HG03439 (cell line): ENCODE measurements around the gene REXO1.

Source experiments
- ATAC-seq: cut with Tn5 transposase; IDR thresholded peaks from one replicate; pipeline ENCODE4 v1.9.1; 2021; ENCODE audit warnings: mild to moderate bottlenecking, moderate library complexity; ENCODE audit not compliant: unreplicated experiment

REXO1 gene

DNA sequence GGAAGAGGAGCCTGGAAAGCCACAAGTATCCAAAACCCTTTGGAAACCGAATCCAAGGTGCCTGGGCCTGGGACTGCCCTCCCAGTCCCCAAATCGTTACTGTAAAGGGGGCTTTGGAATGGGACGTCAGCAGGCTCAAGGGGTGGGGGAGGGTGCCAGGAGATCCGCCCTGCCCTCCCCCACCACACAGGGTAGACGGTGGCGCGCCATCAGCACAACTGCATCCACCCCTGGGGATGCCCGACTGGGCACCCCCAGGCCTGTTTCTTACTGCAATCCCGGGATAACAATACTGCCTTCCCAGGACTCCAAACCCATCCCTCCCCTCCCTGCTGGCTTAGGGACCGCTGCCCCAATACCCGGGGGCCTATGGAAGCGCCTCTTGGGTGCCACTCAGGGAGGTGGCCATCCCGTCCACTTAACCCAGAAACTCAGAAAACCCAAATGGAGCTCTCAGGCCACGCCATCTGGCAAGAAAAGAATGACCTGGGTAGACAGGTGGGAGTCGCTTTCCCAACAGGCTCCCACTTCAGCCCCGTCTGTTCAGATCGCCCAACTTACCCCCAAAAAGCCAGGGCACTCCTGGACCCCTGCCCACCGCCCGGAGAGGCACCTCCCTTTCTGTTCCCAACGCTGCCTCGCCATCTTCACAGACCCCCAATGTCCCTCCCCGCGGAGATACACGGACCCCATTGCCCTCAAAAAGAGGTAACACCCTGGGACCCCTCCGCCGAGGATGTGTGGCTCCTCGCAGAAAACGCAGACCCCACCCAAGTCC is 12.7 kb upstream of the REXO1 start:
- ATAC-seq = no peak

DNA sequence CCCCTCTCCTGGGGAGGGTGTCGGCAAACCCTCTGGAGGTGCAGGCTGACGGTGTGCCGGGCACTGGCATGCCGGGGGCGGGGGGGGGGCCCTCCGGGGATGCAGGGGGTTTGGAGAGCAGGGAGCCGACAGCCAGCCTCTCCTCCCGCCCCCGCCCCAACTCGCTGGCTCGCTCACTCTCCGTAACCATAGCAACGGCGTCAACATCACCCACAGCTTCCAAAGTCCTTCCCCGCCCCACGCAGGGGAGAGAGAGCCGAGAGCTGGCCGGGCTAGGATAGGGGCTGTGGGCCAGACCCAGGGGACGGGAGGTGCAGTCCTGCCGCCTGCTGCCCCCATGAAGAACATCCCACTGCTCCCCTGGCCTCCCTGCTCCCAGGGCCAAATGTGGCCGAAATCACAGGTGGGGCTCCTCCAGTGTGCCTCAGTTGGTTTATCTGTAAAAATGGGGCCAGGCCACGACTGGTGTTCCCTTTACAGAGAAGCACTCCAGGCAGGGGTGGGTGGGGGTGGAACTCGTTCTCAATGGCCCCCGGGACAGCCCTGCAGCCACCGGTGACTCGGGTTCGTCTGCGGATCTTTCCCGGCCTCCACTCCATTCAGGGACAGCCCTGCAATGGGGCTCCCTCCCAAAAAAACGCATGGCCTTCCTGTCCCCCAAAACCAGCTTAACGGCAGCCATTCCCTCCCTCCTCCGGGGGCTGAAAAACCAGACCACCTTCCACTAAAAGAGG is 11.9 kb upstream of the REXO1 start:
- ATAC-seq = no peak

DNA sequence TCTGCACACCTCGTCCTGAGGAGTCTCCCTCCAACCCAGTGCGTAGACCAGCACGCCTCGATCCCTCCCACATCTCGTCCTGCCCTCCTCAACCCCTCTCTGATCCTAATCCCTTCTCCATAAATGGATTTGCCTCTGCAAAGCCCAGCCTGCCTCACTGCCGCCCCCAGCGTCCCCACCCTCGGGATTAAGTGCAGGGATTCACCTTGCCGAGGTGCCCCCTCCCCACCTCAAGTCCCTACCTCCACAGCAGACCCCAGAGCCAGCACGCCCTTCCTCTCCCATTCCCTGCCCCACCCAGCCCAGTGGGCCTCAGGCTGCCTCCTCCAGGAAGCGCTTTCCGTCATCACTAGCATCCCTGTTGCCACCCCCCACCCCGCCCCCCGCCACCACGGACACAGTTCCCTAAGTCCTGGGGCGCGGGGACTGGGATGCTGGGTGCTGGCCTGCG is 11.1 kb upstream of the REXO1 start:
- no peak for ATAC-seq

DNA sequence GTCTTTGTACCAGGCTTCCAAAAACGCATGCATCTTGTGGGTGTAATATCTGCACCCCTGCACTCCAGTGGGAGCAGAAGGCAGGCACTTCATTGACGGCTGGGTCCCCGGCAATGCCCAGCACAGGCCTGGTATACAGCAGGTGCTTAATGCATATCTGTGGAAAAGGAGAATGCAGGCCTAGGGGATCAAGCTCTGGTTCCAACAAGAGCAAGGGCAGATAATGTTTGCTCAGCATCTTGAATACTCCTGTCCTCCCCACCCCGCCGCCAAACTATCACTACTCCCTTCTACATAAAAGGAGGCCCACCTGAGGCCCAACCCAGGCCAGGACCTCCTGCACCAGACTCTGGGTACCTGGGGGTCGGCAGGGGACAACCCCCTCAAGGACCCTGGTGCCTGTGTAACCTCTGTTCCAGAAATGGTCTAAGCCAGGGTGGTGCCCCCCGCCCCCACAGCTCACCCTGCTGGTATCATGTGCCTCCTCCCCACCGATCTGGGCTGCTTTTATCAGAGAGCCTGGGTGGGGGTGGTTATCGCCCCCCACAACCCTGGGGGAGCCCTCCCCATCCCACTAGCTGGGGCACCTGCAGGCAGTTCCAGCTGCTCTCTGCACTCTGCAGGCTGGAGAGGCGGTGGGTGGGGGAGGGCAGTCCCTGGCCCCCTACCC is 10.3 kb upstream of the REXO1 start:
- no peak for ATAC-seq

DNA sequence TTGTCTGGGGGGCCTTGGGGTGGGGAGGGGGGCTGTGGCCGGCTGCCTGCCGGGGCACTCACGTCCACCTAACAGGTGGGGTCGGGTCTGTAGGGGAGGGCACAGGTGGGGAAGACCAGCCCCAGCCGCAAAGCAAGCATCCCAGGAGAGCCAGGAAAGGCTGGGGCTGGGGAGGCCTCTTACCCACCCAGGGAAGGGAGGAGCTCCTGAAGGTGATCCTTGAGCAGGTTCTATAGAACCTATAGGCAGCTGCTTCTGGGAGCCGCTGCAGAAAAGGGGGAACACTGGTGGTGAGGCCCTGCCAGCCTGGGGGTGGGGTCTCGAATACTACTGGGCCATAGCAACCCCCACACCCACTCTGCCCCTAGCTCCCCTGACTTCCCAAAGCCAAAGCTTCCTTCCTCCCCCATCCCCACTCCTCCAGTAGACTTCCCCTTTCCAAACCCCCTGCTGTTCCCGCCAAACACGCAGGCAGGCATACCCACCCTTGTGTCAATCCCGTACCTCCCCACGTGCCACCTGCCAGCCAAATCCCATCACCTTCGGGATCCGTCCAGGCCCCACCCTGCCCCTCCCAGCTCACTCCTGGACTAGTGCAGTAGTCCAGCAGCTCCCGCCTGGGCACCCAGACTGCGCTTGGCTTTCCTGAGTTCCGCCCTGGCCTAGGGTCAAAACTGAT is 9.5 kb upstream of the REXO1 start:
- no peak for ATAC-seq

DNA sequence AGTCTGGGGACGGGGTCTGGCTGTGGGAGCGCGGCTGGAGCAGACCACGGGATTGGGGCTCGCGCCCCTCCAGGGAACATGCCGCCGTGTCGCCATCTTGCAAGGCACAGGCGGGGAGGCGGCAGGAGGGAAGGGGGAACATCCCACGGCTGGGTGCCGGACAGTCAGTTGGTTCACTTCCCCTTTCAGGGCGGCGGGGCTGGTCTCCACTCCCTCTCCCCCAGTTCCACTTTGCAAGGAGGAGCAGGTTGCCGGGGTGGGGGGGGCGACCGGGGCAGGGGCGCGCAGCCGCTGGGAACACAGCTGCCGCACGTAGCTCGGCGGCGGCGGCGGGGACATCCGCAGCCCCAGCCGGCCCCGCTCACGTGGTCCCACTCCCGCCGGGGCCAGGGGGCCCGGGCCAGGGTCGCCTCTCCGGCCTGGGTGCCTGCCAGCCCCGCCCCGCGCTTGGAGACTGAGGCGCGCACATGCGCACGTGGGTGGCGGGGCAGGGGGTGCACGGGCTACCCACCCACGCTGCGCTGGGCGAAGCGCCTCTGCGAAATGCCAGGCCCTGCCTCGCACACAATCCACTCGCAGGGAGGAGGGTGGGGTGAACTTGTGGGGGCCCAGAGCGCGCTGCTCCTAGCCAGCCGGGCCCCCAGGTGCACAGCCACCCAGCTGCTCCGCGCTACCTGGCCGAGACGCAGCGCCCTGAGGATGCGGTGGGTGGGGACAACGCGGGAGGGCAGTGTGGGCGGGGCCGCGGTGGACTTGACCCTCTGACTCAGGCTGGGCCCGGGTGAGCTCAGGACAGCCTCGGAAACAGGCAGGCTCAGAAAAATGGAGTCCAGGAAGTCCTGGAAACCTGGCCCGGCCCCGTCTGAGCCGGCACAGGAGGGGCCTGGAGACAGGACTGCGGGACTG is 8.7 kb upstream of the REXO1 start:
- ATAC-seq = no peak

DNA sequence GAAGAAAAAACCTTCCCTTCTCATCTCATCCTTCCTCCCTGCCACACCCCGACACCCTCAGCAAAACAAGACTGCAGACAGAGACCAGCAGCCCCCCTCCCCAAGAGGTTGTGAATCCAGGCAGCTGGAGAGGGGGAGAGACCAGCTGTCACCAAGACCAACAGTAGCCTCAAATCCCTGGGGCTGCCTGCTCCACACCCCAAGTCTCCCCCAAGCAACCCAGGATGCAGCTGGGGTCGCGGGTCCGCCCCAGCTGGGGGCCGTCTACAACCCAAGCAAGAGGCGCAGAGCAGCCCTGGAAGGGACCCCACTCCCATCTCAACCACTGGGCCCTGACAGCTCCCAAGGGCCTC is 8.0 kb upstream of the REXO1 start:
- no peak for ATAC-seq

DNA sequence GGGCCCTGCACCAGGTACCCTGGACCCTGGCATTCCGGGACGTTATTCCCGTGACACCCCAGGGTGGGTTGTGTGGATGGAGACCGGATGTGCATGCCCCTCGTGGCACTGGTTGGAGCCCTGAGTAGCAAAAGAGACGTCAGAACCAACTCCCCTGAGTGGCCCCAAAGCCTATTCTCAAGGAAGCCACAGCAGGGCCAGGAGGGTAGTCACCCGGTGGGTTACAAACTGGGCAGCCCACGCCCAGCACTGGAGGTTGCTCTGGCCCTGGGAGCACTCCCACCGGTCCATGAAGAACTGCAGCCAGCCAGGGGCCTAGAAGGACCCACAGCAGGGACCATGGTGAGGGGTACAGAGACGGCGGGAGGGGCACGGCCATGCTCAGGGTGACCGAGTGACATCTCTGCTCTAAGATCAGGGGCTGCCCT is 7.6 kb upstream of the REXO1 start:
- no peak for ATAC-seq

DNA sequence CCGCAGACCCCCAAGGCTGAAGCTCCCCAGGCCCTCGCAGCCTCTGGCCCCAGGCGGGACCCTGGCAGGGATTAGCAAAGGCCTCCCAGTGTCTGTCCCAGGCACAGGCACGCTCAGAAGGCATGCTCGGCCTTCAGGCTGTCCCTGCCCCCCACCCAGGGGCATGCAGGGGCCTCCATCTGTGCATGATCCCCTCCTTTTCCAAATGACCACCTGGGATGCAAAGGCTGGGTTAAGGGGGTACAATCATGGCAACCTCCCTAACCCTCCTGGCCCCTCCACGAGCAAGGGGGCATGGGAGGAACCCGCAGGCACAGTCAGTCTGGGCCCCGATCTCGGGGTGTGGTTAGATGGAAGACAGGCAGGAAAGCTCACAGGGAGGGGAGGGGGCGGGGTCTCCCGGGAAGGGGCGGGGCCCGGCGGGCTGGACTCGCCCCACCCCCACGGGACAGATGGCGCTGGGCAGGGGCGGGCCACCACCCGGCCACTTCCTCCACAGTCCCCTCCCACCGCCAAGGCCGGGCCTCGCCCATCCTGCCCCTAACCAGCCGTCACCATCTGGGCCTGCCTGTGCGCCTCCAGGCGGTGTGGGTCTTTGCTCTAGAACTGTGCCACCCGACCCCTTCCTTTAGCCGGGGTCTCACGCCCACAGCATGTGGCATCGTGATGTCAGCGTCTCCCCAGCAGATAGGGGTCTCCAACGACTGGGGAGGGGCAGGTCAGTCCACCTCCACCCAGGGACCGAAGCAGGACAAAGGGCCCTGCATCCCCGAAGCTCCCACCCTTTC is 7.0 kb upstream of the REXO1 start:
- ATAC-seq = no peak

DNA sequence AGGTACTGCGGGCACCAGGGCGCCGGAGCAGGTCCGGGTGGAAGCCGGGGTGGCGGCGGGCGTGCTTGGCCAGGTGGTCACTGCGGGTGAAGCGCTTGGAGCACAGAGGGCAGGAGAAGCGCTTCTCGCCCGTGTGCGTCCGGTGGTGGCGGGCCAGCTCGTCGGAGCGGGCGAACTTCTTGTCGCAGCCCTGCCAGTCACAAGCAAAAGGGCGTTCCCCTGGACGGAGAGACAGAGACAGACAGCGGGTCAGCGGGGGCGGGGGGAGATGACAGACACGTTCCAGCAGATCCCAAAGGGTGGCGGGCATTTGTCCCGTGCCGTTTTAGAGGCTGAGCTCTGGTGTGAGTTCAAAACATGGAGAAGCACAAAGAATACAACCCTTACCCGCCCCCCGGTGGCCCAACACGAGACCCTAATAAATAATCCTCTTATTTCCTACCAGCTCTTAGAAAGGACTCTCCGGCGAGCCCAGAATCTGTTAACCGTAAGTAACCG is 6.3 kb upstream of the REXO1 start:
- ATAC-seq = no peak

DNA sequence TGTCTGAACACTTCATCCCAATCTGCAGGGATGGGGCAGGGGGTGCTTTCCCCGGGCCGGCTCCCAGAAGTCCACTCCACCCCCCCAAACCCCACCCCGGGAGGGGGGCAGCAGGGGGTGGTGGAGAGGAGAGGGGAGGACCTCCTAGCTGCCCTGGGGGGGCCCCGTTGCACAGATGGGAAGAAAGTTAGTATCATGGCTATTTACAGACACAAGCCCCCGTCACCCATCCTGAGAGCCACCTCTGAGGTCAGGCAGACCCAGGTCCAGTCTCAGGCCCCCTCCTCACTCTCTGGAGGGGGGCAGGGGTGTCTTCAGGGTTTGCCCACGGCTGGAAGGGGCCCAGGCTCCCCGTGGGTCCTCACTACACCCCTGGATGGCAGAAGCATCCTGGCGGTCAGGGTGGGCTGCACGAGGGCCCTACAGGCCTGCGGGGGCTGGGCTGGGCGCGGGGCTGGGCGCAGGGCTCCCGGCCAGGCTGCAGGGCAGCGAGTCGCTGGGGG is 5.8 kb upstream of the REXO1 start:
- ATAC-seq = no peak

DNA sequence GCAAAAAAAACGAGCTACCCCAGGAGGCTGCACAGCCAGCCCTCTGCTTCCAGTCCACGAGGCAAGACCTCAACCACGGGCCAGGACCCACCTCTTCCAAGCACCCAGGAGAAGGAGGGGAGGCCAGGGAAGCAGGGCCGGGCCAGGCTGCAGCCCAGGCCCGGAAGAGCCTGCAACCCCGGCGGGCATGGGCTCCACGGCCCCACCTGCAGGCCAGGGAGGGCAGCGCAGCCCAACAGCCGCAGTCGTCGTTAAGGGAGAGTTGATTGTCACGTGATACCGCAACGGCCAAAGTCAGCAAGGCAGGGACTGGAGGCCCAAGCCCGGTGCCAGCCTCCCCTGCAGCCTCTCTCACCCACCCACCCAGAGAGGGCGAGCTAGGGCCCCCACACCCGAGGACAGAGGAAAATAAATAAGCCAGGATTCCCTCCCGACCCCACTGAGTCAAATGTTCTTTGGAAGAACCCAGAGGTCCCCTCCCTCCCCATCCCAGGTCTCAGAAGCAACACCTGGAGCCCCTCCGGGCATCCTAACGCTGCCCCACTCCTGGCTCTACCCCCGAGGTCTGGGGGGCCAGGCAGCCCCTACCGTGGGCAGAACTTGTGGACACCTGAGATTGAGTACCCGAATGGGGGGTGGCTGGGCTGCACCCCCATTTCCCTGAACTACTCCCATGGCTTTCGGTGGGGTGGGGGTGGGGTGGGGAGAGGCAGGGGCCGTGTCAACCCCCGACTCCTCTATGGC is 5.2 kb upstream of the REXO1 start:
- ATAC-seq = no peak

DNA sequence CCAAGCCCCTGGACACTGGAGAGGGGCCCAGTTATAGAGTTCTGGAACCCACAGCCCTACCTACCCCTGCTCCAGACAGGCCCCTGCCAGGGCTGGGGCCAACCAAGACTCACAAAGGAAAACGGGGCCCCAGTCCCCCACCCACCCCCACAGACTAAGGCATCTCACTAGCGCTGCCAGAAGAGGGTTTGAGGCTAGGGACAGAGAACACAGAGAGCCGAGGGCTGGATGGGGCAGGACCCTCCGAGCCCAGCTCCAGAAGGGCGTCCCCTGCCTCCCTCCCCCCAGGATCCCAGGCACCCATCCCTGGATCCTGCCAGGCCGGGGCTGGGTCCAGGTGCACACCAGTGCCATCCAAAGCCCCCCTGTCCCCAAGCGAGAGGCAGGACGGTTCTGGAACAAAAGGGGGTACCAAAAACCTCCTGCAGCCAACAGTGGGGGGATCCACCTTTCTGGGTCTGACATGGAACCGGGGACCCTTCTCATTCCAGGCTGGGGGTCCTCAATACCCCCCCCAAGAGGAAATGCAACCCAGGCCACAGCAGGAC is 4.4 kb upstream of the REXO1 start:
- no peak for ATAC-seq

DNA sequence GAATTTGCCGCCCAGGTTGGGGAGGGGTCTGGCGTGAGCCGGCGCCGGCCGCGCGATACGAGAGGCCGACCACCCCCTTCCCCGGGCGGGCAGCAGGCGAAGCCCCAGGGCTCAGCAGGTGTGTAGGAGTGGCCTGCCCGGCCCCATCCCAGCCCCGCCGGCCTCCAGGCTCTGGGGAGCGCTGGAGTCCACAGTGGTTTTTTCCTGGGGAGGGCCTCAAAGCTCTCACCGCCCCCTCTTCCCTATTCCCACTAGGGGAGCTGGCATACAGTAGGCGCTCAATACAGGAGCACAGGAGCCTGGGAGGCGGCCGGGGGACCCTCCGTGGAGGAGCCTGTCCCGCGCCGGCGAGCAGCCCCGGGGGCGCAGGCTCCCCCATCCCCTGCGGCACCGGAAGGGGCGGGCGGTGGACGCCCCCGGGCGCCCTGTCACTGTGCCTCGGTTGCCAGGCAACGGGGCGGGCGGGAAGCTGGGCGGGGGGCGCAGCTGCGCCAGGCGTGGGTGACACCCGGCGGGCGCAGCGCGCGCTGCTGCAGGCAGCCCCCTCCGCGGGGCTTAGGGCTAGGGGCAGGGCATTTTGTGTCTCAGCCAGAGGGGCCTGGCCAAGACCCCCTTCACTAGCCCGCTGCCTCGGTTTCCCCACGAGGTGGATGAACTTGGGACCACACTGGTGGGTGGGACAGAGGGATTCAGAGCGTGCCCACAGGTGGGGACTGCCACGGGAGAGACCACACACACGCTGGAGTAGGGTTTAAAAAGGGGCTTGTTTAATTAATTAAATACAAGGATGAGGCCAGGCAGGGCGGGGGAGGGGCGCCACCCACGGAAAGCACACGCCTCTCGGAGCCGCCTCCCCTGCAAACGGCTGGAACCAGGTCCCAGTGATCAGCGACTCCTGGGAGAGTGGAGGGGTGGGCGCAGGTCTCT is 3.6 kb upstream of the REXO1 start:
- ATAC-seq = no peak

DNA sequence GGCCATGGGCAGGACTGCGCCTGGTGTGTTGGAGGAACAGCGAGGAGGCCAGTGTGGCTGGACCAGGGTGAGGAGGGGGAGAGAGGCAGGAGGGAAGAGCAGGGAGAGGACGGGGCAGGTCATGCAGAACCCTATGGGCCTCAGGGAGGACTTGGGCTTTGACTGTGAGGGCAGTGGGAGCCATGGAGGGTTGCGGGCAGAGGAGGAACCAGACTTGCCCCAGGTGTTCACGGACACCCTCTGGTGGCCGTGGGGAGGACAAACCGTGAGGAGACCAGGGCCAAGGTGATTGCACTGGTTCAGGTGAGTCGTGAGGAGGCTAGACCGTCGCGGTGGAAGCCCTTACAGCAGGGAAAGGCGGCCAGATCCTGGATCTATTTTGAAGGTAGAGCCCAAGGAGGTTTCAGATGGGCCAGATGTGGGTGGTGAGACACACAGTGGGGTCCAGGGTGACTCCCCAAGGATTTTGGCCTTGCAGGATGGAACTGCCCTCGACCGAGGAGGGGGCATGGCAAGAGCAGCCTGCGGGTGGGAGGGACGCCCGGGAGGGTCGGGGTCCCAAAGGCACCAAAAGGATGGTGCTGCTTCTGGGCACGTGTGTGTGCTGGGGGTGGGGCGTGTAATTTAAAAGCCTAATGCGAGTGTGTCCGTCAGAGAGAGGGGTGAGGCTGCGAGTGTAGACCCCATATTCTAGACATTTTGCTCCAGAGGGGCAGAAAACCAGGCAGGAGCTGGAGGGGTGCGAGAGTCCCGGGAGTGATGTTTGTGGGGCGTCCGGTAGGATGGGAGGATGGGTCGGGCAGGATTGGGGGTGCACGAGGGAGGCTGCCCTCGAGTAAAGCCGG is 2.7 kb upstream of the REXO1 start:
- no peak for ATAC-seq

DNA sequence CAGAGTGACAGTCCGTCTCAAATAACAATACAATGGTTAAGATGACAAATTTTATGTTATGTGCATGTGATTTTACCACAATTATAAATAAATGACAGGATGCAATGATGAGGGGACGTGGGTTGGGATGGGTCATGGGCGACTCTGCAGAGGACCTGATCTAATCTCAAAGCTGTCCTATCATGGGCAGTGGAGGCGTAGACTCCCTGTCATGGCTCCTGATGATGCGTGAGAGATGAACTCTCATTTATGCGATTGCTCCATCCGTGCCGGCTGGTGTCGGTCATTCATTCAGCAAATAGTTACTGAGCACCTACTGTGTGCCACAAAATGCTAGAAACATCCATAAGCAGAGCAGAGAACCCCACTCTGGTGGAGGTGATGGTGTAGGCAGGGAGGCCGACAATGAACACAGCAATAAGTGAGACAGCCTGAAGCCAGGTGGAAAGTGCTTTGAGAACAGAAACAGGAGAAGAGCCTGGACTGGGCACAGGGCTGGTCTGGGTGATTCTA is 1.7 kb upstream of the REXO1 start:
- ATAC-seq = no peak
